ENCODE results near the gene RBPMS2.
"Not testable (repeated sequence)": the region's sequence is repeated elsewhere in the genome, so short reads cannot be mapped to it uniquely, and the experiment has no call there.

Gene RBPMS2

GRCh38 chr15:64775551-64776401 lies at the start of gene RBPMS2:
TSS of gene RBPMS2 (minus strand) at chr15:64775589. CDS start at chr15:64775319, 270 bp downstream.
- DNase-seq, result no peak

GRCh38 chr15:64824929-64825430 lies 49.6 kb upstream of the RBPMS2 start:
- no peak for DNase-seq

GRCh38 chr15:64816452-64816851 lies 41.1 kb upstream of the RBPMS2 start:
- DNase-seq, result no peak

DNA sequence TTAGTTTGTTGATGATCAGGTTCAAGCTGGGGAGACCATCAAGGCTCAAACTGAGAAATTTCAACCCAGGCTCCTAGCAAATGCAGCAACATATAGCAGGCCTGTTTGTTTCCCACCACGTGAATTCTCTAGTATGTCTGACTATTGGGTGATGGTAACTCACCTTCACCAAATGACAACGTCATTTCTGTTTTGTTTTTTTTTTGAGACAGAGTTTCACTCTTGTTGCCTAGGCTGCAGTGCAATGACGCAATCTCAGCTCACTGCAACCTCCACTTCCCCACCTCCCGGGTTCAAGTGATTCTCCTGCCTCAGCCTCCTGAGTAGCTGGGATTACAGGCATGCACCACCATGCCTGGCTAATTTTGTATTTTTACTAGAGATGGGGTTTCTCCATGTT lies 39.6 kb upstream of the RBPMS2 start:
- DNase-seq, result not testable (repeated sequence)

DNA sequence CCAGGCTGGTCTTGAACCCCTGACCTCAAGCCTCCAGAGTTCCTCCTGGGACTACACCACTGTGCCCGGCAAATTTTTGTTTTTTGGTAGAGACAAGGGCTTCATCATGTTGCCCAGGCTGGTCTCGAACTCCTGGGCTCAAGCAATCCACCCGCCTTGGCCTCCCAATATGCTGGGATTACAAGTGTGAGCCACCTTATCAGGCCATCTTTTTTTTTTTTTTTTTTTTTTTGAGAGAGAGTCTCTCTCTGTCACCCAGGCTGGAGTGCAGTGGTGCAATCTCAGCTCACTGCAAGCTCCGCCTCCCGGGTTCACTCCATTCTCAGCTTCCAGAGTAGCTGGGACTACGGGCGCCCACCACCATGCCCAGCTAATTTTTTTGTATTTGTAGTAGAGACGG lies 38.9 kb upstream of the RBPMS2 start:
- not testable (repeated sequence) for DNase-seq

DNA sequence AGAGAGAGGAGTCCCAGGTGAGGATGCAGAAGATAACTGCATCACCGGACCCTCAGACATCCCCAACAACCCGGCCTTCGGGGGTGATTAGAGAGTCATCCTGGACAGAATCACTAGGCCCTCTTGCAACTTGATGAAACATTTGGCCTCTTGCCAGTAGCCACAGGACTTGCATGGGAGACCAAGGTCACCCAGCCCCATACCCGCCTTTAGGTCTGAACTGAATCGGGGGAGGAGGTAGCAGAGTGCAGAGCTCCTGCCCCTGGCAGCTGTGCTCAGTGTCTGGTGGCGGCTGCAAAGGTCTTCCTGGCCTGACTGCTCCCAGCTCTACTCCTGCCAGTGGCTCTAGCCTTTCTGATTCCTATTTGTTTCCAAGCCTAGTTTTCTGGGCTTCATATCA lies 37.7 kb upstream of the RBPMS2 start:
- DNase-seq, result no peak

- DNase-seq, result no peak
Measured at GRCh38 chr15:64810497-64811326, 35.3 kb upstream of the RBPMS2 start.

DNA sequence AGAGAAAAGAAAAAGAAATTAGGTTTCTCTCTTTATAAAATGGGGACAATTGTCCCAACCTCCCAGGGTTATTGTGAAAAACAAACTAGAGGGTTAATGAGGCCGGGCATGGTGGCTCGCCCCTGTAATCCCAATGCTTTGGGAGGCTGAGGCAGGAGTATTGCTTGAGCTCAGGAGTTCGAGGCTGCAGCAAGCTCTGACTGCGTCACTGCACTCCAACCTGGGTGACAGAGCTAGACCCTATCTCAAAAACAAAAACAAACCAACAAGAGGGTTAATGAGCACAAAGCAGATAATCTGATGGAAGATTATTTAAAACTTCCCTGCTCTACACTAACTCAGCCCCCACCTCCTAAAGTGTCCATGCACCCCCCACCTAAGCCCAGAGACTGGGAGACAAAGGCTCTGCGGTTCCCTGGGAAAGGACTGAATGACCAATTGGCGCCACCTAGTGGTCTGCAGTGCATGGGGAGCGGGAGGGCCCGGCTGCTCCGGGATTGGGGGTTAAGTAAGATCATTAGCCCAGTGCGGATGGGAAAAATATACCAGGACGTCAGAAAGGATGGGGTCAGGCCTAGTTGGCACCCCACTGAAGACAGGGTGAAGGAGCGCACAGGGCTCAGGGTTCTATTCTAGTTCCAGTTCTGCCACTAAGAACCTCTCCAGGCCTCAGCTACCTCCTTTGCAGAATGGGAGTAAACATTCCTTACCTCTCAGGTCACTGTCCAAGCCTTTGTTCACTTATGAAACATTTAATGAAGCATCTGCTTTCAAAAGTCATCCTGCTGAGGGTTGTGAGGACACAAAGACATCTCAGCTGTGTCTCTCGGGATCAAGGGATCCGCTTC lies 34.5 kb upstream of the RBPMS2 start:
- DNase-seq, result peak; percentile 61 to 62

DNA sequence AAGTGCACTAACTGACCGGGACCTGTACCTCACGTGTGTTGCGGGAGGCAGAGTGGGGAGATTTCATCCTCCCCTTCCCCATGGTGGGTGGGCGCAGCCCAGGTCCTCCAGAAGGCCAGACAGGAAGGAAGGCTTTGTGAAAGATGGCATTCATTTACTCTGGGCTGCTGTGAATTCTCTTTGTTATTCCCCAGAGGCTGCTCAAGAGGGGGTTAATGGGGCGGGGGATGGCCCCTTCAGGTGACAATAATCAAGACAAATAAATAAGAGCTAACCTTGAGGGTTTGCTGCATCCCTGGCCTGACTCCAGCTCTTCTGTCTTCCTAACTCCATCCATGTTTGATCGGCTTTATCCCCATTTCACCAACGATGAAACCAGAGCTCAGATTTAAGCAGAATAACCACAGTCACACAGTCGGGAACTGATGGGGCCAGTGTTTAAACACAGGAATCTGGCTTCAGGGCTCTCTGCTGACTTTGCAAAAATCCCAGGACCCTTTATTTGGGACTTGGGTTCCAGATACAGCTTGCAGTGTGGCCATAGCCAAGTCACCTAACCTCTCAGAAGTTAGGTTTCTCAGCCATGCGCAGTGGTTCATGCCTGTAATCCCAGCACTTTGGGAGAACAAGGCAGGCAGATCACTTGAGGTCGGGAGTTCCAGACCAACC lies 33.5 kb upstream of the RBPMS2 start:
- no peak for DNase-seq

GRCh38 chr15:64807751-64808222 lies 32.4 kb upstream of the RBPMS2 start:
- DNase-seq, result no peak

DNA sequence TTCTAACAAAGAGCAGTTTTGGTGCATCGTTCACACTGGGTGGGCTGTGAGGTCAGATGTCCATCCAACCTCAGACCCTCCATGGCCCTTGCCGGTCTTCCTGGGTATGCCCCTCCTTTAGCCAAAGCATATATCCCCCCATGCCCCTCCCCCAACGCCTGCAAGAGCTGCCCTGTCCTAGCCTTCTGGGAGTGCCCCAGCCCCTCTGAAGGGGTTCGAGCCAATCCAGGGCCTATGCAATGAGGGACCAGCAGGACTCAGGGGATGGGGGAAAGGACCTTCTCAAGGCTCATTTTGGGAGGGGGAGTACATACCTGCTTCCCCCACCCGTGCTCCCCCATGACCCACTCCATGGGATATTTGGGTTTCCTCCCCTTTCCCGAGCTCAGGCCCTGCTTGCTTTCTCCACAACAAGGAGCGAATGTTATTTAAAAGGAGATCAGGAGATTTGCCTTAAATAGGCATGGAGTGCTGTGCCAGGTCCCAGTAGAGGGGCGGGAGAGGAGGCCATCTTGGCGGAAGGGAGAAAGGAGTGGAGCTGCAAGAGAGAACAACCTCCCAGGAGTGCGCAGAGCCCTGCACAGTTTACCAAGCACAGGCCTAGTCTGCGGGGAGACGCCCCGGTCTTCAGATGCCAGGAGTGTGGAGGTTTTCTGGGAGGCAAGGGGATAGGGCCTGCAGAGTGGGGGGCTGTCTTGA lies 31.8 kb upstream of the RBPMS2 start:
- DNase-seq, result no peak

DNA sequence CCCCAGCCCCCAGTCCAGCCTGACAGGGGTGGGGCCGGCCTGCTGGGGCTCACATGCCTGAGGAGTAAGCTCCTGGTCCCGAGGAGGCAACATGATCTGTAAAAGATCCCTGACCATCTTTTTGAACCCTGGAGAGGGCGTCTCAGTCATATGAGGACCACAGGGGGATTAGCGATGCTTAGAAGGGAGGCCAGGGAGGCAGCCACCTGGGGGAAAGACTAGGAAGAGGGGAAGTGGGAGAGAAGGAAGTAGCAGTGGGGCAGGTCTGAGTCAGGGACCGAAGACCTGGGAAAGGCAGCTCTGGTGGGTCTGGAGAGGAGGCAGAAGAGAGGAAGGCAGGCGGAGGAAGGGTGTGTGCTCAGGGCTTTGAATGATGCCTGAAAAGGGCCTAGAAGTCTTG lies 31.1 kb upstream of the RBPMS2 start:
- DNase-seq, result no peak

- no peak for DNase-seq
Measured at GRCh38 chr15:64804619-64805018, 29.2 kb upstream of the RBPMS2 start.

DNA sequence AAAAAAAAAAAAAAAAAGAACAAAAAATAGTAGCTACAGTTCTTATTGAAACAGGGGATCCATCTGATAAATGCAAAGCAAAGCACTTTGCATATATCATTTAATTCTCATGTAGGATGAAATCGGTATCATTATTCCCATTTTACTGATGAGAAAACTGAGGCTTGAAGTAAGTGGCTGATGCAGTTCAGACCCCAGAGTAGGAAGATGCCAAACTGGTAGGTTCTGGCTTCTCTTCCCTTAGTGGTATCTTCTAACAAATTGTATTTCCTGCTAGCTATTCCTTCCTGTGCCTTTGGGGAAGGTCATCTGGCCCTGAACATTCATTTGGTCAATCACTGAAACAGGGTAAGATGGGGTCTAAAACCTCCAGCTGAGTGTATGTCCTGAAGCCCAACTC lies 28.1 kb upstream of the RBPMS2 start:
- no peak for DNase-seq

DNA sequence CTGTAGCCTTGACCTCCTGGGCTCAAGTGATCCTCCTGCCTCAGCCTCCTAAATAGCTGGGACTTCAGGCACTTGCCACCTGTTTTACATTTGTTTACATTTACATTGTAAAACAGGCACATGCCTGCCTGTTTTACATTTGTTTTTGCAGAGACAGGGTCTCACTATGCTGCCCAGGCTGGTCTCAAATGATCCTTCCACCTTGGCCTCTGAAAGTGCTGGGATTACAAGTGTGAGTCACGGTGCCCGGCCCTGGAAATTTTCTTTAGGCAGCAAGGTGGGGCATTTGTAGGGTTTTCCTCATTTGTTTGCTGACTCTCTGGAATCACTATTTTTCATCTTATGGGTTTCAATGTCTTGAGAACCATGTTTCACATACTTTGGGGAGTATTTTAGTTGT lies 25.1 kb upstream of the RBPMS2 start:
- no peak for DNase-seq

GRCh38 chr15:64798905-64799304 lies 23.5 kb upstream of the RBPMS2 start:
- not testable (repeated sequence) for DNase-seq

DNA sequence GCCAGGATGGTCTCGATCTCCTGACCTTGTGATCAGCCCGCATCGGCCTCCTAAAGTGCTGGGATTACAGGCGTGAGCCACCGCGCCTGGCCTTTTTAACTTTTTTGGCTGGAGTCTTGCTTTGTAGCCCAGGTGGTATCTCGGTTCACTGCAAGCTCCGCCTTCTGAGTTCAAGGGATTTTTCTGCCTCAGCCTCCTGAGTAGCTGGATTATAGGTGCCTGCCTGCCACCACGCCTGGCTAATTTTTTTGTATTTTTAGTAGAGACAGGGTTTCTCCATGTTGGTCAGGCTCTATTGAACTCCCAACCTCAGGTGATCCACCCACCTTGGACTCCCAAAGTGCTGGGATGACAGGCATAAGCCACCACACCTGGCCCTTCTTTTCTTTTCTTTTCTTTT lies 20.5 kb upstream of the RBPMS2 start:
- DNase-seq, result not testable (repeated sequence)

DNA sequence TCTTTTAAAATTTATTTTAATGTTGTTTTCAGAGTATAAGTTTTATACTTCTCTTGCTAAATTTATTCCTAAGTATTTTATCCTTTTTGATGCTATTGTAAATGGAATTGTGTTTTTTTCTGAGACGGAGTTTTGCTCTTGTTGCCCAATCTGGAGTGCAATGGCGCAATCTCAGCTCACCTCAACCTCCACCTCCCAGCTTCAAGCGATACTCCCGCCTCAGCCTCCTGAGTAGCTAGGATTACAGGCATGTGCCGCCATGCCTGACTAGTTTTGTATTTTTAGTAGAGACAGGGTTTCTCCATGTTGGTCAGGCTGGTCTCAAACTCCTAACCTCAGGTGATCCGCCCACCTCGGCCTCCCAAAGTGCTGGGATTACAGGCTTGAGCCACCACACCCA lies 19.9 kb upstream of the RBPMS2 start:
- DNase-seq, result not testable (repeated sequence)

- DNase-seq, result no peak
Measured at GRCh38 chr15:64792282-64792681, 16.9 kb upstream of the RBPMS2 start.

- DNase-seq, result no peak
Measured at GRCh38 chr15:64791401-64791800, 16.0 kb upstream of the RBPMS2 start.

- no peak for DNase-seq
Measured at GRCh38 chr15:64783796-64784195, 8.4 kb upstream of the RBPMS2 start.

Measured in activated CD4-positive, alpha-beta T cell treated with anti-CD3 and anti-CD28 coated beads, Interleukin-2, amount 50 U/mL, for 4 hours (primary cell).